Middle frontal gyrus (tissue), 1 donor: ENCODE results near the gene THUMPD3.

ENCODE experiments used
- DNase-seq: peaks from one replicate; pipeline ENCODE4 v3.0.0-alpha.2; 2015; ENCODE audit warnings: low spot score; ENCODE audit errors: extremely low spot score

THUMPD3 gene

DNA sequence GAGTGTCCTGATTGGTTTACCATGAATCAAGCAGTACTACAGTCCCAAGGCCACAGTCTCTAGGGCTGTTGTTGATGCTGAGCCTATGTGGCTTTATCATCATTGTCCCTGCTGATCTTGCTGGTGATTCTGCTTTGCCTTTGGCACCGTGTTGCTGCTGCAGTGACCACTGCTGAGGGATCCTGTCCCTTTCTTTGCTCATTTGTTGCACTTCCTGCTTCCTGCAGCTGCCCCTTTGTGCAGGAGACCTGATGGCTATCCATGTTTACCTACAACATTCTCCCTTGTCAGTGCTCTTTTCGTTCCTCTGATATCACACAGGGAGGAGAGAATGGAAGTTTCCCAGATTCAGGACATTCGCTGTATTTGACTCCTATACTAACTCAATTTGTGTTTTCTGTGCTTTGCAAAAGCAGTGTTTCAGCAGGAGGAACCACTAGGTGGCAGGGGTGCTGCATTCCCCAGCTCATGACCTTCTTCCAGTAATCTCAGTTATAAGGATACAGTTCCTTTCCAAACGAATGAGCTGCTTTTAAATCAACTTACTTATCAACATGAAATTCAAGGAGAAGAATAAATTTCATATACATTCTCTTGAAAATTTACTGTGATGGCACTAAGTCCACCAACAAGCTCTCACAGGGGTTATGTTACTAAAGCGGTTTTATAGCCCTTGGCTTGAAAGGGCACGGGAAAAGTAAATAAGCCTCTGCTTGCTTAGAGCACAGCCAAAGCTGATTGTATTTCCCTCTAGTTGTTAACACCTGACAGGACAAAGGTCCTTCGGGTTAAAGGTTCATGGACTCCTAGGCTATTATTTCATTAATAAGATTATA lies 9.7 kb upstream of the THUMPD3 start:
- DNase-seq: peak; percentile 48

DNA sequence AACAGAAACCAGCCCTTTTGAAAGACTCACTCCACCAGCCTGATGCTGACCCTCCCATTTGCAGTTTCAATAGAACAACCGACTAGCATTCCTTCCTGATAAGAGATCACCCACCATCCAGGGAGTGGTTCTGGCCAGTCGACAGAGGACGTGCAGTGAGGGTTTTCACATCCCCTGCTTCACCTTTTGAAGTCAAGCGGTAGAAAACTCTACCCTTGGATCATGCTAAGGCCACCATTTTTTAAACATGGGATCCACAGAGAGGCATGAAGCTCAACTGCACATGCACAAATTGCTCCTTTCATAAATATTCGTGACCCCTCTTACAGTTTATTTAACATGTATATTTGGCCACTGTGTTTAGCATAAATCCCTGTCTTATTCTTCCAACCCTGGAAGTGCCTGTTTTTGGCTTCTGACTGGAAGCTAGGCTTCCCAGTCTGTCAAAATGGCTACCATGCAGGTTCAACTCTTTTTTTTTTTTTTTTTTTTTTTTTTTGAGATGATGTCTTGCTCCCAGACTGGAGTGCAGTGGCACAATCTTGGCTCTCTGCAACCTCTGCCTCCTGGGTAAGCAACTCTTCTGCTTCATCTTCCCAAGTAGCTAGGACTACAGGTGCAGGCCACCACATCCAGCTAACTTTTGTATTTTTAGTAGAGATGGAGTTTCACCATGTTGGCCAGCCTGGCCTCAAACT lies 1.0 kb upstream of the THUMPD3 start:
- DNase-seq: no peak

DNA sequence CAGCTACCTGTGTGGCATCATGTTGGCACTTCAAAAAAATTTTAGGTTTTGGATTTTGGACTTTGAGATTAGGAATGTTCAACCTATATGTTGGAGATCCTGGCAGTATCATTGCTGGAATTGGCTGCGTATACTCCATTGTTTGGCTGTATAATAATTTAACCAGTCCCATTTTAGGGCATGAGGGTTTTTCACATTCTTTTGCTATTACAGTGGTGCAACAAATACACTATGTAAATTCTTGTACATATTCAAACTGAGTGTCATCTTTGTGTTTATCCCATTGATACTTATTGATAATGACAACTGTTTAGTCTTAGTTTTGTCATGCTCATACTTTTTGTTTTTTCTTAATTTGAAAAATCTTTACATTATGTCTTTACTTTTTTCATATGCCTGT lies 6.7 kb downstream of the THUMPD3 start:
- DNase-seq: no peak

- no peak for DNase-seq
These were observed 10.6 kb downstream of the THUMPD3 start for GRCh38 chr3:9373465-9373864.

GRCh38 chr3:9377981-9378380 lies 15.1 kb downstream of the THUMPD3 start:
- DNase-seq: no peak

- DNase-seq: no peak
These were observed 16.5 kb downstream of the THUMPD3 start for GRCh38 chr3:9379327-9379726.

DNA sequence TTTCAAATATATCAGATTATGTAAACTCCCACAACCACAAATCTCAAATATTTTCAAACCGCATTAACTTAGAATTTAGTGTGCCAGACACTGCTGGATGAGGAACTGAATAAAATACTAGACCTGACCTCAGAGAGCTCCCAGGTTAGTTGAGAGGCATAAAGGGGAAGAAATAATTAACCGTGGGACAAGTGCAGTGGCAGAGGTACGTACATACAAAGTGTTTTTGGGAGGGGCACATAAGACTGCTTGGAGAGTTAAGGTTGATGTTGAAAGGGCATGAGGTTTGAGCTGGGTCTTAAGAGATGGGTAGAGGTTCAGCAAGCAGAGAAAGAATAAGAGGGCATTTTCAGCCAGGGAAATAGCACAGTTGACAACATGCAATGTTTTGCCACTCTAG lies 17.2 kb downstream of the THUMPD3 start:
- DNase-seq: no peak

DNA sequence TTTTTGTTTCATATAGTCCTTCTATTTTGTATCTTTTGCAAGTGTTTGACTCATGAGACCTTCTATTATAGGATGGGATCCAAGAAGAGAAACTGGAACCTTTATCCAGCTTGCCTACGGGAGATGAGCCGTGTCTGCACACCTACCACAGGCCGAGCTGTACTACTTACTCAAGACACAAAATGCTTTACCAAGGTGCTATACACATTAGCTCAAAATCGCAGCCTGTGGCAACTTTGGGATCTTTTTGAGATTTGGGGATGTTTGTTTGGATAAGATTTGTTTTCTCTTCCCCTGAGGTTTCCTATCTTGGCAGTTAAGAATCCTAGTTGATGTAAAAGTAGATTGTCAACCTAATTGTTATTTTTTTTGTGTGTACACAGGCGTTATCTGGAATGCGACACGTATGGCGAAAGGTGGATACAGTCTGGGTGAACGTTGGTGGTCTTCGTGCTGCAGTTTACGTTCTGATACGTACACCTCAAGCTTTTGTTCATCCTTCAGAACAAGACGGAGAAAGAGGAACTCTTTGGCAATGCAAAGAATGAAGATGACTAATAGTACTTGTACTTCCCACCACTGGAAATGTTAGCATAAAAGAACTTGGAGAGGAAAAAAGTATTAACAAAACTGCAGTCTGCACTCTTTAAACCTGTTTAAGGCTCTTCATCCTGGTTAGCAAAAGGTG lies 21.4 kb downstream of the THUMPD3 start:
- no peak for DNase-seq

DNA sequence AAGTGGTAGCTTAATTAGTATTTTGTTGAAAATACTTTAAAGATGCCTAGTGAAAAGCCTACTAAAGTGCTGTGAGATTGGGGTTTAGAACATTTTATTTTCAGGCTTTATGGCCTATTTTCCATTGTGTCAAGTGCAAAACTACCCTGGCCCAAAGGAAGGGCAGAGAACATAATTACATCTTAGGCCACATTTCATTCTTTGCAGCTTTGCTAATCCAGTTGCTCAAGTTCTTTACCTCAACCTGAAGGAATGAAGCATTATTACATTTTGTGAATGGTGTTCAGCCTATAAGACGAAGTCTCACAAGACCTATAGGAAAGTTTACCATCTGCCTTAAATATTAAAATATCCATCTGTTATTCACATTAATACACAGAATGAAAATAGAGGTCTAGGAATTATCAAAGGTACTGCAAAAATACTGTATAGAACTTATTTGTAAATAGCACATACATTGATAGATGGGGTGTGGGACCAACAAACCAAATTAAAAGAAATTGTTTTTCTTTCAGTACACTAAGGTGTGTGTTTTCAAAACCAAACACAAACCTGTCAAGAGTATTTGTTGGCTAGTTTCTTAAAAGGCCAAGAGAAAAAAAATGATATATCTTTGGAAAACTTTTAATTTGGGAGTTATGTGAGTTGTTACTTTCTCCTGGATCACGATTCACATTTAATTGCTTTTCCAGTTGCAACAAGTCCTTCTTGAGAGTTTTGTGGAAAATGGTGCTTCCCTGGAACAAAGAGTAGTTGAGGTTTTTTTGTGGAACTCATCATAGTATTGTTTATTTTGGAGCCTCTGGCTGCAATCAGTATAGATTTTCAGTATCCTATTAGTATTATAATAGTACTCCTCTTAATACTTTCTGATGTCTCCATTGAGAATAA lies 22.6 kb downstream of the THUMPD3 start:
- DNase-seq: no peak

- no peak for DNase-seq
These were observed 23.2 kb downstream of the THUMPD3 start for GRCh38 chr3:9386078-9386459.

DNA sequence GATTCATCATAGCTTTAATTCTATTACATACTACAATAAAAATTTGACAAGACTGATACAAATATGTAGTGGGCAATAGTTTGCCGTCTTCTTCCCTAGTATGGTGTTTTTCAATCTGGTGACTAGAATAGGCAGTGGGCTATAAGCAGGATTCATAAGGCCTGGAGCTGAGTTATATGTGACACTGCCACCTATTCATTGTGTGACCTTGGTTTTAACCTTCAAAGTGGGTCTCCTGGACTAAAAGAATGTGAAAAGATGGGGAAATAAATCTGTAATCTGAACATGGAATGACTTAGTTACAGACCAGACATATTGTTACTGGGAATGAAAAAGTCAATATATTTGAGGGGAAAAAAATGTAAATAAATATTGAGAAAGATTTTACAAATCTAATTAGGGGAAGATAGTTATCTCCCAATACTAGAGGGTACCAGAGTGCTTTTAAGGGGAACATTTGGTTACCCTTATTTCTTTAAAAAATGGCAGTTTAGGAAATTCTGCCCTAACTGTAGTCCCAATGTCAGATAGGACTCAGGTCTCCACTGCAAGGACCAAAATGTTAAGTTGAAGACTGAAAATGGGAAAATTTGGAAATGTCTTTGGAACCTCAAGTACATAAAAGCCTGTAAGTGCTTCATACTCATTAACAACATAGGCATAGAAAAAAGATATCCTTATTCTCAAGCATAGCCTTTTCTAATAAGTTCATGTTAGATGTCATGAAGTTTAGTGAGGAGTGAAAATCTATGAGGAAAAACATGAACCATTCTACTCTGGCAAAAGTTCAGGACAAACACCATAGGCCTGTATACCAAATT lies 23.9 kb downstream of the THUMPD3 start:
- no peak for DNase-seq

- DNase-seq: no peak
These were observed 24.4 kb downstream of the THUMPD3 start for GRCh38 chr3:9387322-9387655.

GRCh38 chr3:9388142-9388541 lies 25.3 kb downstream of the THUMPD3 start:
- DNase-seq: no peak

GRCh38 chr3:9388562-9389272 lies 25.9 kb downstream of the THUMPD3 start:
- DNase-seq: no peak

GRCh38 chr3:9390265-9390888 lies 27.5 kb downstream of the THUMPD3 start:
- DNase-seq: no peak

- DNase-seq: no peak
These were observed 29.2 kb downstream of the THUMPD3 start for GRCh38 chr3:9392041-9392440.

- no peak for DNase-seq
These were observed 32.9 kb downstream of the THUMPD3 start for GRCh38 chr3:9395570-9396300.

- no peak for DNase-seq
These were observed 33.4 kb downstream of the THUMPD3 start for GRCh38 chr3:9396301-9396631.
